Thoracic aorta (tissue), 2 donors: Measurements from ENCODE around the gene DNAJC5G. TPM values are rescaled to one million over a fixed set of nuclear protein-coding genes. Genes with fewer than 3 reads are reported as not detected.
"Not testable (repeated sequence)": the region's sequence is repeated elsewhere in the genome, so short reads cannot be mapped to it uniquely, and the experiment has no call there.

ENCODE experiments used
- ATAC-seq: fragments of 150-250 bp; one replicate; pipeline ENCODE4 v1.8.0; 2017; ENCODE audit warnings: low read depth; ENCODE audit not compliant: insufficient number of reproducible peaks, low FRiP score
- DNase-seq: peaks from one replicate; pipeline ENCODE4 v3.0.0-alpha.2; 2020; ENCODE audit warnings: low spot score
- H3K27ac ChIP-seq, 2 donors: fragments of 200-600 bp; sonication (generic); 1 replicate in 1 of 2; 2 replicates in 1 of 2; pipeline ENCODE4 v1.5.1; 2016; ENCODE audit warnings: mild to moderate bottlenecking in 2 of 2, moderate library complexity in 2 of 2
- H3K27me3 ChIP-seq: fragments of 200-600 bp; sonication (generic); replicated peaks from 2 replicates; pipeline ENCODE4 v1.6.0; 2016; ENCODE audit warnings: mild to moderate bottlenecking; ENCODE audit not compliant: insufficient read depth
- H3K36me3 ChIP-seq: fragments of 200-600 bp; sonication (generic); one replicate; pipeline ENCODE4 v1.5.1; 2016
- H3K4me1 ChIP-seq, 2 donors: fragments of 200-600 bp; sonication (generic); 1 replicate in 1 of 2; 2 replicates in 1 of 2; pipeline versions ENCODE4 v1.5.1 to v1.6.0; 2016; ENCODE audit warnings: low read depth in 2 of 2, mild to moderate bottlenecking in 1 of 2; ENCODE audit not compliant: control insufficient read depth in 1 of 2
- H3K4me3 ChIP-seq: fragments of 200-600 bp; sonication (generic); 2 replicates; pipeline ENCODE4 v1.5.1; 2016; ENCODE audit warnings: mild to moderate bottlenecking
- H3K9me3 ChIP-seq: fragments of 200-600 bp; sonication (generic); 2 replicates; pipeline ENCODE4 v1.5.1; 2016
- CTCF ChIP-seq: fragments of 200-600 bp; sonication (generic); IDR thresholded peaks from one replicate; pipeline ENCODE4 v1.5.1; 2019; ENCODE audit warnings: antibody characterized with exemption
- total RNA-seq, 2 donors: library from RNA; depleted of rRNA; stranded (reverse); fragments of >200 nt; gene quantifications; one replicate each; pipeline versions ENCODE4 v1.1.0 to v1.2.3, GENCODE V29; 2016

The DNAJC5G gene
- total RNA-seq, 2 donors from 2014 or later, result 0.68 TPM; not detected in 1

GRCh38 chr2:27298391-27299080 lies 23.3 kb downstream of the DNAJC5G start:
- TF ChIP-seq CTCF, result no peak
- Histone ChIP-seq H3K4me1 (peaks cover 0 to 3% of the 10 kb centered on the region in 2 donors), H3K27me3 (no peaks in the 10 kb centered on the region), H3K36me3 (no peaks in the 10 kb centered on the region), H3K4me3 (no peak overlapping the region), H3K27ac (no peak overlapping the region), H3K9me3 (no peaks in the 10 kb centered on the region)
- ATAC-seq (no peak), DNase-seq (no peak)

- not testable (repeated sequence) for ATAC-seq, H3K36me3 ChIP-seq
Observed at GRCh38 chr2:27300606-27301005, 25.4 kb downstream of the DNAJC5G start.

GRCh38 chr2:27303093-27304025 lies 28.1 kb downstream of the DNAJC5G start:
- Histone ChIP-seq H3K4me1 (peaks cover 5 to 20% of the 10 kb centered on the region in 2 donors), H3K36me3 (no peaks in the 10 kb centered on the region), H3K4me3 (peak overlapping the region; percentile 69), H3K27me3 (no peaks in the 10 kb centered on the region), H3K9me3 (no peaks in the 10 kb centered on the region), H3K27ac (no peak overlapping the region)
- DNase-seq, result no peak
- peak; percentile 80 for TF ChIP-seq CTCF
- peak; percentile 78 for ATAC-seq

More at GRCh38 chr2:27300606-27301005, 25.4 kb downstream of the DNAJC5G start:
- not testable (repeated sequence) for H3K4me3 ChIP-seq, H3K27me3 ChIP-seq, H3K9me3 ChIP-seq, H3K4me1 ChIP-seq, DNase-seq, H3K27ac ChIP-seq

- no peak for ATAC-seq
- no peaks in the 10 kb centered on the region for H3K27me3 ChIP-seq
- peaks cover 4% of the 10 kb centered on the region for H3K36me3 ChIP-seq
- no peak overlapping the region for H3K27ac ChIP-seq
- peaks cover 5 to 20% of the 10 kb centered on the region in 2 donors for H3K4me1 ChIP-seq
- no peaks in the 10 kb centered on the region for H3K9me3 ChIP-seq
- H3K4me3 ChIP-seq, result no peak overlapping the region
- DNase-seq, result no peak
- no peak for TF ChIP-seq CTCF
Observed at GRCh38 chr2:27304488-27305240, 29.4 kb downstream of the DNAJC5G start.

- TF ChIP-seq CTCF, result no peak
- DNase-seq (no peak), ATAC-seq (no peak)
- H3K27me3 ChIP-seq, result no peaks in the 10 kb centered on the region
- H3K9me3 ChIP-seq, result no peaks in the 10 kb centered on the region
- peaks cover 5 to 20% of the 10 kb centered on the region in 2 donors for H3K4me1 ChIP-seq
- no peak overlapping the region for H3K4me3 ChIP-seq
- H3K27ac ChIP-seq, result no peak overlapping the region
- peaks cover 4% of the 10 kb centered on the region for H3K36me3 ChIP-seq
Observed at GRCh38 chr2:27305516-27305915, 30.3 kb downstream of the DNAJC5G start.
